HepG2 (cell line): ENCODE results near the gene OGFR. TPM values are rescaled to one million over a fixed set of nuclear protein-coding genes. Genes with fewer than 3 reads are reported as not detected.
A peak's percentile ranks its signal among the peaks of the same experiment; 100 is the strongest.

Experiments
- CHCHD3 ChIP-seq: sonication (generic); formaldehyde crosslinking; IDR thresholded peaks from 2 replicates; pipeline ENCODE4 v1.8.0; 2022; ENCODE audit warnings: mild to moderate bottlenecking, missing genetic modification reagents, moderate library complexity
- CREM ChIP-seq, 2 experiments: sonication (generic) in 1 of 2; formaldehyde crosslinking in 1 of 2; IDR thresholded peaks; 2 replicates each; pipeline versions ENCODE4 v1.4.0 to v1.6.1; 2016 to 2020; ENCODE audit warnings: antibody characterized with exemption in 1 of 2, mild to moderate bottlenecking in 1 of 2, missing genetic modification reagents in 1 of 2
- KLF16 ChIP-seq, 2 experiments: sonication (generic) in 1 of 2; formaldehyde crosslinking in 1 of 2; IDR thresholded peaks; 2 replicates each; pipeline versions ENCODE4 v1.6.1 to v1.8.0; 2016 to 2023; ENCODE audit warnings: missing genetic modification reagents in 2 of 2, missing compliant biosample characterization in 1 of 2
- LRRFIP1 ChIP-seq: sonication (generic); formaldehyde crosslinking; conservative IDR thresholded peaks from 2 replicates; pipeline ENCODE4 v1.4.0; 2020; ENCODE audit warnings: missing genetic modification reagents
- MAZ ChIP-seq, 2 experiments: sonication (generic) in 1 of 2; formaldehyde crosslinking in 1 of 2; IDR thresholded peaks; 2 replicates each; pipeline versions ENCODE4 v1.5.0 to v1.6.1; 2012 to 2020; ENCODE audit warnings: low read depth in 2 of 2, mild to moderate bottlenecking in 2 of 2, borderline replicate concordance in 1 of 2, improper control_type of control experiment in 1 of 2, low read length in 1 of 2, missing genetic modification reagents in 1 of 2, moderate library complexity in 1 of 2
- MEIS2 ChIP-seq: sonication (generic); formaldehyde crosslinking; IDR thresholded peaks from 2 replicates; pipeline ENCODE4 v1.9.0; 2021; ENCODE audit warnings: mild to moderate bottlenecking, missing genetic modification reagents
- MXD4 ChIP-seq: IDR thresholded peaks from 2 replicates; pipeline ENCODE4 v1.6.1; 2016; ENCODE audit warnings: mild to moderate bottlenecking, missing biosample characterization, missing genetic modification reagents
- NCOA2 ChIP-seq: sonication (generic); formaldehyde crosslinking; IDR thresholded peaks from 2 replicates; pipeline ENCODE4 v1.8.0; 2022; ENCODE audit warnings: inconsistent platforms
- NRL ChIP-seq: sonication (generic); formaldehyde crosslinking; IDR thresholded peaks from 2 replicates; pipeline ENCODE4 v1.5.0; 2020; ENCODE audit warnings: missing genetic modification reagents, mild to moderate bottlenecking, moderate library complexity, borderline replicate concordance
- SNAPC5 ChIP-seq: sonication (generic); formaldehyde crosslinking; IDR thresholded peaks from 2 replicates; pipeline ENCODE4 v1.8.1; 2023; ENCODE audit warnings: mild to moderate bottlenecking, missing genetic modification reagents, borderline replicate concordance
- TAF15 ChIP-seq: fragments of 200-400 bp; formaldehyde crosslinking; IDR thresholded peaks from one replicate; pipeline ENCODE4 v1.6.1; 2018; ENCODE audit warnings: mild to moderate bottlenecking, low read depth, low read length; ENCODE audit not compliant: poor library complexity, severe bottlenecking
- TGIF2 ChIP-seq: IDR thresholded peaks from 2 replicates; pipeline ENCODE4 v1.6.1; 2016; ENCODE audit warnings: control low read depth, missing compliant biosample characterization
- ZBTB20 ChIP-seq: sonication (generic); formaldehyde crosslinking; IDR thresholded peaks from 2 replicates; pipeline ENCODE4 v1.8.1; 2023; ENCODE audit warnings: missing genetic modification reagents, low read depth, mild to moderate bottlenecking, borderline replicate concordance
- ZBTB39 ChIP-seq: sonication (generic); formaldehyde crosslinking; IDR thresholded peaks from 2 replicates; pipeline ENCODE4 v1.5.0; 2020; ENCODE audit warnings: missing genetic modification reagents
- ZFX ChIP-seq: sonication (generic); formaldehyde crosslinking; IDR thresholded peaks from 2 replicates; pipeline ENCODE4 v1.4.0; 2020; ENCODE audit warnings: mild to moderate bottlenecking, low read depth, missing genetic modification reagents, moderate library complexity
- ZNF225 ChIP-seq: sonication (generic); formaldehyde crosslinking; IDR thresholded peaks from 2 replicates; pipeline ENCODE4 v1.4.0; 2020; ENCODE audit warnings: mild to moderate bottlenecking, missing genetic modification reagents
- ZSCAN29 ChIP-seq: sonication (generic); formaldehyde crosslinking; conservative IDR thresholded peaks from 2 replicates; pipeline ENCODE4 v1.4.0; 2020; ENCODE audit warnings: mild to moderate bottlenecking, missing genetic modification reagents
- polyA plus RNA-seq, 8 experiments: library from polyadenylated mRNA; depleted of rRNA in 3 of 8; stranded (reverse) in 7 of 8; unstranded in 1 of 8; fragments of >200 nt; fragmentation: Illumina TruSeq in 4 of 8; extraction: Trizol in 4 of 8; gene quantifications; 2 replicates each; pipeline versions ENCODE4 v1.2.1 to v1.2.3, GENCODE V29; 2011 to 2016; ENCODE audit warnings: low read depth in 4 of 8, missing spikeins in 1 of 8, mixed read lengths in 1 of 8; ENCODE audit not compliant: insufficient read depth in 1 of 8
- total RNA-seq, 5 experiments: library from RNA; depleted of rRNA; stranded (reverse); fragments of >200 nt; fragmentation: Illumina TruSeq; extraction: Trizol; gene quantifications; 2 replicates each; pipeline ENCODE4 v1.2.3, GENCODE V29; 2016; ENCODE audit warnings: low read depth in 1 of 5
- TF ChIP-seq, protein P1 (sequence below): sonication (generic); formaldehyde crosslinking; IDR thresholded peaks from 2 replicates; pipeline ENCODE4 v1.4.0; 2020; ENCODE audit warnings: missing genetic modification reagents, borderline replicate concordance
- TF ChIP-seq, protein P2 (sequence below): sonication (generic); formaldehyde crosslinking; IDR thresholded peaks from 2 replicates; pipeline ENCODE4 v1.4.0; 2020; ENCODE audit warnings: mild to moderate bottlenecking, missing genetic modification reagents

Gene OGFR
- total and polyA plus RNA-seq, 2 of the 13 experiments (the other 11 are each of a cell fraction or from before 2014, with no cell fraction given) = 47.7 to 81.8 TPM

DNA sequence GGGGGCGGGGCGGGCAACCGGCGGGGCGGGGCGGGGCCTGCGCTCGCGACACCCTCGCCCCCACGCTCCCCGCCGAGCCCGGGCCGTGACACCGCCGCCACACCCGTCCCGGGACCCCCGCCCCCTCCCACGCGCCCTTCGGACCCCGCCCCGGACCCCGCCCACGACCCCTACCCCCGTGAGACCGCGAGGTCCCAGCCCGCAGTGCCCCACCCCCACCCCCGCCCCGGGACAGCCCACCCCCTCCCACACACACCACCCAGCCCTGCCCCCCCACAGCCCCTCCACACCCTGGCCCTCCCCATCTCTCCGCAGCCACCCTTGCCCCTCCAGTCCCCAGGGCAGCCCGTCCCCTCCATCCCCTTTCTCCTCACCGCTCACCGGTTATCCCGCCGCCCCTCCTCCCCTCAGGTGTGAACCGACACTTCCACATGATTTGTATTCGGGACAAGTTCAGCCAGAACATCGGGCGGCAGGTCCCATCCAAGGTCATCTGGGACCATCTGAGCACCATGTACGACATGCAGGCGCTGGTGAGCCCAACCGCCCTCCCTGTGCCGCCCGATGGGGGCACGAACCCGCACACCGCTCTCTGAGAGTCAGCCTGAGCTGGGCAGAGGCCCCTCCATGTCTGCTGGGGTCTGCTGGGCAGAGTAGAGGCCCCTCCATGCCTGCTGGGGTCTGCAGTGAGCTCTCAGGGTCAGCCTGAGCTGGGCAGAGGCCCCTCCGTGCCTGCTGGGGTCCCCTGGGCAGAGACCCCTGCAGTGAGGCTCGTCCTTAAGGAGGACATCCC, 7.7 kb upstream of the OGFR start (continued):
- TF ChIP-seq, protein P1, sequence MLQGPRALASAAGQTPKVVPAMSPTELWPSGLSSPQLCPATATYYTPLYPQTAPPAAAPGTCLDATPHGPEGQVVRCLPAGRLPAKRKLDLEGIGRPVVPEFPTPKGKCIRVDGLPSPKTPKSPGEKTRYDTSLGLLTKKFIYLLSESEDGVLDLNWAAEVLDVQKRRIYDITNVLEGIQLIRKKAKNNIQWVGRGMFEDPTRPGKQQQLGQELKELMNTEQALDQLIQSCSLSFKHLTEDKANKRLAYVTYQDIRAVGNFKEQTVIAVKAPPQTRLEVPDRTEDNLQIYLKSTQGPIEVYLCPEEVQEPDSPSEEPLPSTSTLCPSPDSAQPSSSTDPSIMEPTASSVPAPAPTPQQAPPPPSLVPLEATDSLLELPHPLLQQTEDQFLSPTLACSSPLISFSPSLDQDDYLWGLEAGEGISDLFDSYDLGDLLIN = no peak
- no peak for TF ChIP-seq CHCHD3 (CRISPR knock-in tag)
- no peak; the same call in 1 of the 2 replicates for TF ChIP-seq MEIS2 (CRISPR knock-in tag)
- TF ChIP-seq ZSCAN29 (CRISPR knock-in tag) = no peak
- no peak for TF ChIP-seq LRRFIP1 (CRISPR knock-in tag)
- no peak for TF ChIP-seq NCOA2 (CRISPR knock-in tag)
- no peak for TF ChIP-seq TGIF2 (CRISPR knock-in tag)
- TF ChIP-seq, protein P2, sequence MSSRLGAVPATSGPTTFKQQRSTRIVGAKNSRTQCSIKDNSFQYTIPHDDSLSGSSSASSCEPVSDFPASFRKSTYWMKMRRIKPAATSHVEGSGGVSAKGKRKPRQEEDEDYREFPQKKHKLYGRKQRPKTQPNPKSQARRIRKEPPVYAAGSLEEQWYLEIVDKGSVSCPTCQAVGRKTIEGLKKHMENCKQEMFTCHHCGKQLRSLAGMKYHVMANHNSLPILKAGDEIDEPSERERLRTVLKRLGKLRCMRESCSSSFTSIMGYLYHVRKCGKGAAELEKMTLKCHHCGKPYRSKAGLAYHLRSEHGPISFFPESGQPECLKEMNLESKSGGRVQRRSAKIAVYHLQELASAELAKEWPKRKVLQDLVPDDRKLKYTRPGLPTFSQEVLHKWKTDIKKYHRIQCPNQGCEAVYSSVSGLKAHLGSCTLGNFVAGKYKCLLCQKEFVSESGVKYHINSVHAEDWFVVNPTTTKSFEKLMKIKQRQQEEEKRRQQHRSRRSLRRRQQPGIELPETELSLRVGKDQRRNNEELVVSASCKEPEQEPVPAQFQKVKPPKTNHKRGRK (CRISPR knock-in tag) = no peak
- TF ChIP-seq MAZ (IDR thresholded peaks at IDR 0.05; ENCODE audit: borderline replicate concordance, low read depth, low read length) = no peak
- TF ChIP-seq MAZ (CRISPR knock-in tag; IDR thresholded peaks at IDR 0.05; ENCODE audit: low read depth) = no peak
- TF ChIP-seq CREM (IDR thresholded peaks at IDR 0.05) = no peak
- TF ChIP-seq CREM (CRISPR knock-in tag; IDR thresholded peaks at IDR 0.05) = no peak
- peak; percentile 48; the same call in 1 of the 2 replicates for TF ChIP-seq ZNF225 (CRISPR knock-in tag)
- TF ChIP-seq ZBTB39 (CRISPR knock-in tag) = no peak
- TF ChIP-seq SNAPC5 (CRISPR knock-in tag) = no peak
- TF ChIP-seq TAF15 = peak; percentile 78
- no peak for TF ChIP-seq ZBTB20 (CRISPR knock-in tag)
- TF ChIP-seq MXD4 (CRISPR knock-in tag) = no peak
- TF ChIP-seq KLF16 (CRISPR knock-in tag; IDR thresholded peaks at IDR 0.05) = no peak
- no peak; the same call in 1 of the 2 replicates for TF ChIP-seq ZFX (CRISPR knock-in tag)
- TF ChIP-seq NRL (CRISPR knock-in tag) = 0 out of 2 replicates have a peak, but pooled peaks have one; percentile 10
